ENCODE measurements around the gene LCK. TPM values are rescaled to one million over a fixed set of nuclear protein-coding genes. Genes with fewer than 3 reads are reported as not detected.
A peak's percentile ranks its signal among the peaks of the same experiment; 100 is the strongest.

LCK gene
- total RNA-seq, 1 experiment from 2014 or later: 37.6 TPM

GRCh38 chr1:32275424-32275823, 24.4 kb downstream of the LCK start:
- Histone ChIP-seq H3K23ac (ENCODE audit: insufficient read length, low read depth, low read length) (no peak overlapping the region), H3T11ph (ENCODE audit: low read length) (no peak overlapping the region), H3K4me1 (ENCODE audit: insufficient read depth, low read length) (peaks cover 6% of the 10 kb centered on the region; the same call in 1 of the 2 replicates), H2BK5ac (ENCODE audit: insufficient read length, low read length) (no peak overlapping the region), H3K4ac (ENCODE audit: low read depth, low read length) (no peak overlapping the region), H2BK15ac (ENCODE audit: low read depth, low read length) (no peak overlapping the region), H2AFZ (ENCODE audit: low read length) (no peak overlapping the region), H2BK12ac (ENCODE audit: insufficient read length, low read depth, low read length) (no peak overlapping the region), H2BK120ac (ENCODE audit: low read depth, low read length, poor library complexity, severe bottlenecking) (no peak overlapping the region), H2AK5ac (ENCODE audit: insufficient read length, low read length) (no peak overlapping the region), H3K79me1 (ENCODE audit: insufficient read depth, low read depth, low read length, poor library complexity, severe bottlenecking) (no peaks in the 10 kb centered on the region), H4K91ac (ENCODE audit: insufficient read length, low read depth, low read length) (no peak overlapping the region), H3K18ac (ENCODE audit: insufficient read length, low read depth, low read length) (peak overlapping the region; percentile 68), H2BK20ac (ENCODE audit: low read depth, low read length, poor library complexity, severe bottlenecking) (no peak overlapping the region), H3K4me2 (ENCODE audit: insufficient read depth, insufficient read length, low read length) (peak overlapping the region; percentile 71), H4K20me1 (ENCODE audit: control insufficient read depth, insufficient read depth, insufficient read length) (no peaks in the 10 kb centered on the region), H4K8ac (replicated peaks; ENCODE audit: insufficient read length, low read depth, low read length) (no peak overlapping the region), H3K27ac (ENCODE audit: insufficient read length, low read depth, low read length) (no peak overlapping the region), H3K56ac (ENCODE audit: insufficient read length, low read depth, low read length) (no peak overlapping the region), H3K9ac (ENCODE audit: extremely low read depth, insufficient read length, low read length) (peak overlapping the region; percentile 50), H3K9me3 (ENCODE audit: control insufficient read depth, low read depth, low read length) (no peaks in the 10 kb centered on the region), H3K79me2 (ENCODE audit: insufficient read depth, low read length) (no peaks in the 10 kb centered on the region), H3K27me3 (ENCODE audit: insufficient read depth, low read length) (no peaks in the 10 kb centered on the region), H3K23me2 (ENCODE audit: insufficient read length, low read depth, low read length, poor library complexity, severe bottlenecking) (peaks cover 12% of the 10 kb centered on the region), H4K5ac (ENCODE audit: insufficient read length, low read depth, low read length) (no peak overlapping the region), H3K14ac (ENCODE audit: insufficient read depth, low read length) (peak overlapping the region; percentile 74; the same call in 1 of the 2 replicates)
- WGBS (ENCODE audit: extremely low coverage, insufficient read length, low lambda C conversion rate): no CpG with 5 or more reads among the region's 41 CpGs
- no peak for TF ChIP-seq CTCF (conservative IDR thresholded peaks at IDR 0.05)
- H3K9me3 Mint-ChIP-seq: no peaks in the 10 kb centered on the region
- DNase-seq: peak; percentile 65
- peak overlapping the region; percentile 61 to 81; a peak in 2 of 5 replicates for H3K4me3 Mint-ChIP-seq
- peak overlapping the region in 2 of 3 experiments; percentile 92 to 95; a peak in 1 of 7 replicates for H3K27ac Mint-ChIP-seq
- H3K4me1 Mint-ChIP-seq: peaks cover 31 to 42% of the 10 kb centered on the region in 2 experiments
- no peaks in the 10 kb centered on the region for H3K27me3 Mint-ChIP-seq (ENCODE audit: low read depth)
- H3K36me3 Mint-ChIP-seq (ENCODE audit: insufficient read depth in 1 of 3, low read depth in 3 of 3): peaks cover 17 to 25% (median 17%) of the 10 kb centered on the region in 3 experiments; a peak in 6 of 7 replicates

Data from H9 (cell line).